ENCODE measurements around the gene HS6ST2.

DNA sequence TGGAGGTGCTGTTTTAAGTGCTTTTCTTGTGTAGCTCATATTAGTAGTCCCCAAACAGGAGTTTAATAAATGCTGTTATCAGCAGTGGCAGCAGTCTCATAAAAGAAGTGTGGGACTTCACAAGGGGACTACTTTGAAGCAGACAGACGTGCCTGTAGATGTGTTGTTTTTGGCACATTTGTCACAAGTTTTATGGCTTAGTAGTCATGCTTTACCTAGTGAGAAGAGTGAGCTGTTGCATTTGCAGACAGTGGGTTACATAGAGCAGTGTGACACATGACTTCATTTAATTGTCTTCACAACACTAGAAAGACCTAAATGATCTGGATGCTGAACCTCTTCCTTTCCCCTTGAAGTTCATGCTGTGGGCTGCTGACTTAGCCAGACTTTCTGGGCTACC lies 320.1 kb downstream of the HS6ST2 start:
- TF ChIP-seq, protein P1, sequence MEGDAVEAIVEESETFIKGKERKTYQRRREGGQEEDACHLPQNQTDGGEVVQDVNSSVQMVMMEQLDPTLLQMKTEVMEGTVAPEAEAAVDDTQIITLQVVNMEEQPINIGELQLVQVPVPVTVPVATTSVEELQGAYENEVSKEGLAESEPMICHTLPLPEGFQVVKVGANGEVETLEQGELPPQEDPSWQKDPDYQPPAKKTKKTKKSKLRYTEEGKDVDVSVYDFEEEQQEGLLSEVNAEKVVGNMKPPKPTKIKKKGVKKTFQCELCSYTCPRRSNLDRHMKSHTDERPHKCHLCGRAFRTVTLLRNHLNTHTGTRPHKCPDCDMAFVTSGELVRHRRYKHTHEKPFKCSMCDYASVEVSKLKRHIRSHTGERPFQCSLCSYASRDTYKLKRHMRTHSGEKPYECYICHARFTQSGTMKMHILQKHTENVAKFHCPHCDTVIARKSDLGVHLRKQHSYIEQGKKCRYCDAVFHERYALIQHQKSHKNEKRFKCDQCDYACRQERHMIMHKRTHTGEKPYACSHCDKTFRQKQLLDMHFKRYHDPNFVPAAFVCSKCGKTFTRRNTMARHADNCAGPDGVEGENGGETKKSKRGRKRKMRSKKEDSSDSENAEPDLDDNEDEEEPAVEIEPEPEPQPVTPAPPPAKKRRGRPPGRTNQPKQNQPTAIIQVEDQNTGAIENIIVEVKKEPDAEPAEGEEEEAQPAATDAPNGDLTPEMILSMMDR (conservative IDR thresholded peaks at IDR 0.05) = no peak
- no peak for TF ChIP-seq ZFX (IDR thresholded peaks at IDR 0.05)
